Gastroesophageal sphincter (tissue), 3 donors: ENCODE measurements around the gene PSMC1.

ENCODE experiments used
- CTCF ChIP-seq, 4 experiments: fragments of 200-600 bp in 2 of 4; fragments of 450-650 bp in 2 of 4; sonication (generic) in 1 of 4; IDR thresholded peaks; one replicate each; pipeline ENCODE4 v1.5.1; 2017 to 2019; ENCODE audit warnings: antibody characterized with exemption in 4 of 4, mild to moderate bottlenecking in 2 of 4, moderate library complexity in 2 of 4
- EP300 ChIP-seq: sonication (generic); formaldehyde crosslinking; IDR thresholded peaks from one replicate; pipeline ENCODE4 v1.6.1; 2017; ENCODE audit warnings: antibody characterized with exemption, mild to moderate bottlenecking
- POLR2A ChIP-seq, 2 donors: fragments of 450-650 bp; IDR thresholded peaks; one replicate each; pipeline ENCODE4 v1.6.1; 2017; ENCODE audit warnings: antibody characterized with exemption in 2 of 2, mild to moderate bottlenecking in 2 of 2, moderate library complexity in 1 of 2
- POLR2AphosphoS5 ChIP-seq: sonication (generic); formaldehyde crosslinking; IDR thresholded peaks from one replicate; pipeline ENCODE4 v1.6.1; 2017; ENCODE audit warnings: antibody characterized with exemption

DNA sequence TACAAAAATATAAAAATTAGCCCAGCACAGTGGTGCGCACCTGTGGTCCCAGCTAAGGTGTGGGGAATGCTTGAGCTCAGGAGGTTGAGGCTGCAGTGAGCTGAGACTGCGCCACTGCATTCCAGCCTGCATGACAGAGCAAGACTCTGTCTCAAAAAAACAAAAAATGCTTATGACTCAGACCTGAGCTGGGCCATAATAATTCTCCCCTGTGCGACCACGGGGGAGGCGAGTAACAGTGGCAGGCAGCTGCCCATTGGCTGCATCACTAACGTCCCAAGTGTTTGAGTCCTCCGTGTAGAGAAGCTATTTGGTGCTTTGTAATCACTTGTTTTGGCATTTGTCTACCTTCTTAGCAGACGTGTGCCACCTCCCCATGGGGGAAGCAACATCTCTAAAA is 24.9 kb downstream of the PSMC1 start:
- no peak for TF ChIP-seq CTCF (IDR thresholded peaks at IDR 0.05)
- TF ChIP-seq POLR2AphosphoS5 = no peak
- no peak for TF ChIP-seq POLR2A (IDR thresholded peaks at IDR 0.05)
- no peak for TF ChIP-seq EP300
